ENCODE results near the gene ICOSLG. TPM values are rescaled to one million over a fixed set of nuclear protein-coding genes. Genes with fewer than 3 reads are reported as not detected.
"Not testable (repeated sequence)": the region's sequence is repeated elsewhere in the genome, so short reads cannot be mapped to it uniquely, and the experiment has no call there.

ICOSLG gene
- total and polyA plus RNA-seq, 8 donors = 0.46 to 2.7 (median 0.83) TPM

DNA sequence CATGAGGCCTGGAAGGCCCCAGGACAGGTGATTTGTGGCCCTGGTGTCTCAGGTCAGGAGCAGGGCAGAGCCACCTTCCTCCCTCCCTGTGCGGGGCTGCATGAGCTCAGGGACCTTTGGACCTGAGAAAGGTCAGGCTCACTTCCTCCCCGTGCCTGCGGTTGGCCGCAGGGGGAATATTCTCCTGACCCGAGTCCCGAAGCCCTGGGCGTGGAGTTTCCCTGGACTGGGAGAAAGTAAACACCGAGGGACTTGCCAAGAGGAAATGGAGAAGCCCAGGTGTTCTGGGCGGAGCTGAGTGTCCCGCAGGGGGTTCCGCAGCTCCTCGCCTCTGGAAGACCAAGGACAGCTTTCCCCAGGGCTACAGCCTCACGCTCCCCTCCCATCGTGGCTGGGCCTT, 64.6 kb downstream of the ICOSLG start:
- ATAC-seq = peak in 2 of 4 donors; percentile 52 to 54
- H3K36me3 ChIP-seq; H3K4me3 ChIP-seq; FAIRE-seq; DNase-seq; intact Hi-C loops (cut with DNase I); H3K9me3 ChIP-seq; H3K4me1 ChIP-seq; H3K27ac ChIP-seq; H3K27me3 ChIP-seq: not testable (repeated sequence)
- WGBS, 2 donors = no CpG with 5 or more reads among the region's 14 CpGs

DNA sequence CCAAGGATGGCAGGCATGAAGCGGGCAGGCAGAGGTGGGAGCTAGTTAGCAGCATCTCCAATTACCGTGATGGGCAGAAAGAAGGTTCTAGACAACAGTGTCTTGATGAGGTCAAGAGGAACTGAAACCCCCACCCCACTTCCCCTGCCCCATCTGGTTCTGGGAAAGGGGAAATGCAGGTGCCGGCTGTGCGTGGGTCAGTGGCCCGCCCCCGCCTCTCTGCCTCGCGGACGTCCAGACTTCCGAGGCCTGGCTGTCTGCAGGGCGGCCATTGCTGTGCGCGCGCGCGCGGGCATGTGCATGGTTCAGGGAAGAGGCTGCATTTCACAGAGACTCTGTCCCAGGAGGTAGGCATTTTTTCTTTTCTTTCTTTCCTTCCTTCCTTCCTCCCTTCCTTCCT, 65.6 kb downstream of the ICOSLG start:
- H3K27me3 ChIP-seq; H3K27ac ChIP-seq; H3K4me1 ChIP-seq; H3K36me3 ChIP-seq; DNase-seq; H3K9me3 ChIP-seq; intact Hi-C loops (cut with DNase I); FAIRE-seq; H3K4me3 ChIP-seq: not testable (repeated sequence)
- peak in 1 of 4 donors; percentile 9 for ATAC-seq
- no CpG with 5 or more reads among the region's 17 CpGs for WGBS, 2 donors

Other genes starting within 250 kb of the ICOSLG start
- gene TRAPPC10, start 228.6 kb downstream of the ICOSLG start, total RNA-seq = 10 to 100 TPM in 5 of 6 donors, 1 to 10 TPM in 1; 8.9 to 19.1 (median 12.3) TPM
- 1 to 10 TPM; 7.2 to 7.8 TPM for gene TRAPPC10, start 228.6 kb downstream of the ICOSLG start, polyA plus RNA-seq
- gene PWP2, start 133.5 kb downstream of the ICOSLG start, total RNA-seq = 1 to 10 TPM in 5 of 6 donors, under 1 TPM in 1; 0.87 to 5.8 (median 2.2) TPM
- gene PWP2, start 133.5 kb downstream of the ICOSLG start, polyA plus RNA-seq = 10 to 100 TPM in 1 of 2 donors, 1 to 10 TPM in 1; 5.6 to 10.5 TPM
- 10 to 100 TPM in 1 of 6 donors, 1 to 10 TPM in 5; 4.2 to 10.0 (median 5.9) TPM for gene GATD3, start 107.3 kb downstream of the ICOSLG start, total RNA-seq
- gene GATD3, start 107.3 kb downstream of the ICOSLG start, polyA plus RNA-seq = 1 to 10 TPM; 4.6 to 6.0 TPM
- not detected for gene DNMT3L, start 21.0 kb upstream of the ICOSLG start, total RNA-seq
- not detected for gene DNMT3L, start 21.0 kb upstream of the ICOSLG start, polyA plus RNA-seq
- gene AIRE, start 44.9 kb upstream of the ICOSLG start, total RNA-seq = not detected
- gene AIRE, start 44.9 kb upstream of the ICOSLG start, polyA plus RNA-seq = under 1 TPM in 1 of 2 donors, not detected in 1; 0.02 TPM
- 10 to 100 TPM; 40.0 to 67.9 (median 48.5) TPM for gene PFKL, start 59.1 kb upstream of the ICOSLG start, total RNA-seq
- gene PFKL, start 59.1 kb upstream of the ICOSLG start, polyA plus RNA-seq = 100 to 1,000 TPM in 1 of 2 donors, 10 to 100 TPM in 1; 89.0 to 120 TPM
- gene CFAP410, start 98.4 kb upstream of the ICOSLG start, total RNA-seq = 10 to 100 TPM; 10.3 to 20.1 (median 15.2) TPM
- 100 to 1,000 TPM in 1 of 2 donors, 10 to 100 TPM in 1; 83.9 to 118 TPM for gene CFAP410, start 98.4 kb upstream of the ICOSLG start, polyA plus RNA-seq
- 1 to 10 TPM in 3 of 6 donors, under 1 TPM in 3; 0.46 to 8.7 (median 1.3) TPM for gene TRPM2, start 112.7 kb upstream of the ICOSLG start, total RNA-seq
- 1 to 10 TPM; 4.0 to 5.0 TPM for gene TRPM2, start 112.7 kb upstream of the ICOSLG start, polyA plus RNA-seq
- gene LRRC3, start 214.6 kb upstream of the ICOSLG start, total RNA-seq = 1 to 10 TPM in 1 of 6 donors, under 1 TPM in 5; 0.35 to 1.7 (median 0.45) TPM
- under 1 TPM; 0.46 to 0.66 TPM for gene LRRC3, start 214.6 kb upstream of the ICOSLG start, polyA plus RNA-seq

Data from pancreas (tissue), 10 donors.